ENCODE data around the gene DOK4.
"Not testable (repeated sequence)": the region's sequence is repeated elsewhere in the genome, so short reads cannot be mapped to it uniquely, and the experiment has no call there.

The DOK4 gene

GRCh38 chr16:57502048-57502775 is 15.9 kb upstream of the DOK4 start:
- DNase-seq (ENCODE audit: low spot score) = no peak

GRCh38 chr16:57501492-57501891 is 15.2 kb upstream of the DOK4 start:
- DNase-seq (ENCODE audit: low spot score) = no peak

- DNase-seq (ENCODE audit: low spot score) = no peak
Measured at GRCh38 chr16:57500578-57501111, 14.4 kb upstream of the DOK4 start.

- not testable (repeated sequence) for DNase-seq (ENCODE audit: low spot score)
Measured at GRCh38 chr16:57499941-57500340, 13.6 kb upstream of the DOK4 start.

- DNase-seq (ENCODE audit: low spot score) = no peak
Measured at GRCh38 chr16:57498031-57498430, 11.7 kb upstream of the DOK4 start.

GRCh38 chr16:57497121-57497520 is 10.8 kb upstream of the DOK4 start:
- DNase-seq (ENCODE audit: low spot score) = no peak

GRCh38 chr16:57493767-57494166 is 7.5 kb upstream of the DOK4 start:
- no peak for DNase-seq (ENCODE audit: low spot score)

- no peak for DNase-seq (ENCODE audit: low spot score)
Measured at GRCh38 chr16:57489229-57489628, 2.9 kb upstream of the DOK4 start.

GRCh38 chr16:57486858-57487834 is 853 bp upstream of the DOK4 start:
- DNase-seq (ENCODE audit: low spot score) = no peak

- no peak for DNase-seq (ENCODE audit: low spot score)
Measured at GRCh38 chr16:57485091-57485915, 990 bp downstream of the DOK4 start.

GRCh38 chr16:57484515-57485005 is 1.7 kb downstream of the DOK4 start:
- no peak for DNase-seq (ENCODE audit: low spot score)

- peak; percentile 89 for DNase-seq (ENCODE audit: low spot score)
Measured at GRCh38 chr16:57483725-57484514, 2.4 kb downstream of the DOK4 start.

GRCh38 chr16:57482845-57483545 is 3.3 kb downstream of the DOK4 start:
- DNase-seq (ENCODE audit: low spot score) = no peak

- no peak for DNase-seq (ENCODE audit: low spot score)
Measured at GRCh38 chr16:57481421-57481820, 4.9 kb downstream of the DOK4 start.

- peak; percentile 71 for DNase-seq (ENCODE audit: low spot score)
Measured at GRCh38 chr16:57480754-57481230, 5.5 kb downstream of the DOK4 start.

GRCh38 chr16:57479976-57480753 is 6.1 kb downstream of the DOK4 start:
- DNase-seq (ENCODE audit: low spot score) = no peak

GRCh38 chr16:57479205-57479975 is 6.9 kb downstream of the DOK4 start:
- DNase-seq (ENCODE audit: low spot score) = peak; percentile 80

GRCh38 chr16:57478396-57479204 is 7.7 kb downstream of the DOK4 start:
- no peak for DNase-seq (ENCODE audit: low spot score)

Measured in cerebellar cortex (tissue), 1 donor.